ENCODE results near the gene PRKCH.

PRKCH gene

GRCh38 chr14:61535032-61535431, 213.7 kb downstream of the PRKCH start:
- no peak for DNase-seq

- DNase-seq = no peak
Observed at GRCh38 chr14:61535458-61535857, 214.1 kb downstream of the PRKCH start.

GRCh38 chr14:61536661-61537562, 215.5 kb downstream of the PRKCH start:
- DNase-seq = no peak

- no peak for DNase-seq
Observed at GRCh38 chr14:61537563-61538463, 216.4 kb downstream of the PRKCH start.

GRCh38 chr14:61538464-61539022, 217.2 kb downstream of the PRKCH start:
- no peak for DNase-seq

GRCh38 chr14:61539631-61540030, 218.3 kb downstream of the PRKCH start:
- no peak for DNase-seq

- no peak for DNase-seq
Observed at GRCh38 chr14:61540931-61541330, 219.6 kb downstream of the PRKCH start.

- no peak for DNase-seq
Observed at GRCh38 chr14:61542848-61543790, 221.7 kb downstream of the PRKCH start.

- no peak for DNase-seq
Observed at GRCh38 chr14:61543946-61544345, 222.6 kb downstream of the PRKCH start.

GRCh38 chr14:61544448-61545330, 223.3 kb downstream of the PRKCH start:
- DNase-seq = no peak

- no peak for DNase-seq
Observed at GRCh38 chr14:61545726-61546455, 224.5 kb downstream of the PRKCH start.

- peak; percentile 23 to 74 for DNase-seq
Observed at GRCh38 chr14:61547186-61548069, 226.0 kb downstream of the PRKCH start.

GRCh38 chr14:61549425-61549824, 228.0 kb downstream of the PRKCH start:
- peak; percentile 83 to 84 for DNase-seq

- peak; percentile 83 for DNase-seq
Observed at GRCh38 chr14:61551384-61551783, 230.0 kb downstream of the PRKCH start.

- DNase-seq = no peak
Observed at GRCh38 chr14:61552241-61552640, 230.9 kb downstream of the PRKCH start.

GRCh38 chr14:61553730-61554641, 232.6 kb downstream of the PRKCH start:
- peak; percentile 81 to 90 for DNase-seq

- DNase-seq = no peak
Observed at GRCh38 chr14:61555056-61555838, 233.9 kb downstream of the PRKCH start.
